Subcutaneous abdominal adipose tissue (tissue), 5 donors: ENCODE data around the gene NTSR2.

Experiments
- H3K27ac ChIP-seq: one replicate; pipeline ENCODE4 v1.7.0; 2013; ENCODE audit warnings: low read depth, mild to moderate bottlenecking, inconsistent platforms, low read length, moderate library complexity
- H3K27me3 ChIP-seq, 5 donors: one replicate each; pipeline ENCODE4 v1.7.0; 2013; ENCODE audit warnings: low read length in 5 of 5, inconsistent platforms in 1 of 5; ENCODE audit not compliant: control insufficient read depth in 5 of 5, insufficient read depth in 4 of 5
- H3K36me3 ChIP-seq, 5 donors: one replicate each; pipeline ENCODE4 v1.7.0; 2013; ENCODE audit warnings: low read length in 5 of 5; ENCODE audit not compliant: control insufficient read depth in 5 of 5, insufficient read depth in 5 of 5
- H3K4me1 ChIP-seq, 5 donors: one replicate each; pipeline ENCODE4 v1.7.0; 2013; ENCODE audit warnings: low read length in 5 of 5, mild to moderate bottlenecking in 3 of 5, moderate library complexity in 1 of 5; ENCODE audit not compliant: control insufficient read depth in 5 of 5, insufficient read depth in 5 of 5
- H3K4me3 ChIP-seq, 5 donors: one replicate each; pipeline ENCODE4 v1.7.0; 2013; ENCODE audit warnings: low read length in 5 of 5, low read depth in 1 of 5
- H3K9ac ChIP-seq, 5 donors: one replicate each; pipeline ENCODE4 v1.7.0; 2013; ENCODE audit warnings: low read length in 5 of 5, mild to moderate bottlenecking in 4 of 5, moderate library complexity in 3 of 5
- H3K9me3 ChIP-seq, 5 donors: one replicate each; pipeline ENCODE4 v1.7.0; 2013; ENCODE audit warnings: low read length in 5 of 5; ENCODE audit not compliant: control insufficient read depth in 5 of 5
- donor health status: healthy.
- donor health status: healthy.
- donor health status: healthy.
- donor health status: healthy.
- donor health status: healthy.

NTSR2 gene

GRCh38 chr2:11701206-11701605, 31.2 kb upstream of the NTSR2 start:
- no peaks in the 10 kb centered on the region for H3K9me3 ChIP-seq
- no peaks in the 10 kb centered on the region for H3K27me3 ChIP-seq
- peaks cover 0 to 34% (median 22%) of the 10 kb centered on the region in 5 donors for H3K4me1 ChIP-seq
- H3K4me3 ChIP-seq: no peak overlapping the region
- H3K27ac ChIP-seq: no peak overlapping the region
- H3K36me3 ChIP-seq: no peaks in the 10 kb centered on the region
- H3K9ac ChIP-seq: no peak overlapping the region

GRCh38 chr2:11699686-11700670, 30.0 kb upstream of the NTSR2 start:
- Histone ChIP-seq H3K4me1 (peaks cover 0 to 35% (median 22%) of the 10 kb centered on the region in 5 donors), H3K9me3 (no peaks in the 10 kb centered on the region), H3K27me3 (no peaks in the 10 kb centered on the region), H3K36me3 (no peaks in the 10 kb centered on the region), H3K27ac (no peak overlapping the region), H3K4me3 (no peak overlapping the region), H3K9ac (no peak overlapping the region)

- no peak overlapping the region for H3K4me3 ChIP-seq
Measured at GRCh38 chr2:11698009-11698922, 28.3 kb upstream of the NTSR2 start.

GRCh38 chr2:11697103-11697871, 27.3 kb upstream of the NTSR2 start:
- Histone ChIP-seq H3K27me3 (no peaks in the 10 kb centered on the region), H3K36me3 (no peaks in the 10 kb centered on the region), H3K9me3 (no peaks in the 10 kb centered on the region), H3K27ac (peak overlapping the region; percentile 86), H3K4me1 (peaks cover 0 to 46% (median 33%) of the 10 kb centered on the region in 5 donors), H3K9ac (no peak overlapping the region), H3K4me3 (no peak overlapping the region)

More at GRCh38 chr2:11698009-11698922, 28.3 kb upstream of the NTSR2 start:
- H3K27ac ChIP-seq: peak overlapping the region; percentile 86
- H3K27me3 ChIP-seq: no peaks in the 10 kb centered on the region
- H3K36me3 ChIP-seq: no peaks in the 10 kb centered on the region
- no peaks in the 10 kb centered on the region for H3K9me3 ChIP-seq
- H3K4me1 ChIP-seq: peaks cover 0 to 37% (median 25%) of the 10 kb centered on the region in 5 donors
- peak overlapping the region in 1 of 5 donors; percentile 44 for H3K9ac ChIP-seq

- Histone ChIP-seq H3K9ac (peak overlapping the region in 1 of 5 donors; percentile 23), H3K4me3 (no peak overlapping the region), H3K4me1 (peaks cover 0 to 48% (median 37%) of the 10 kb centered on the region in 5 donors), H3K36me3 (no peaks in the 10 kb centered on the region), H3K27ac (peak overlapping the region; percentile 86), H3K9me3 (no peaks in the 10 kb centered on the region), H3K27me3 (no peaks in the 10 kb centered on the region)
Measured at GRCh38 chr2:11696736-11697102, 26.7 kb upstream of the NTSR2 start.

GRCh38 chr2:11695576-11695975, 25.6 kb upstream of the NTSR2 start:
- no peaks in the 10 kb centered on the region for H3K27me3 ChIP-seq

GRCh38 chr2:11692966-11693521, 23.0 kb upstream of the NTSR2 start:
- H3K9ac ChIP-seq: peak overlapping the region in 1 of 5 donors; percentile 20
- no peaks in the 10 kb centered on the region for H3K9me3 ChIP-seq
- peak overlapping the region; percentile 71 for H3K27ac ChIP-seq
- H3K4me1 ChIP-seq: peaks cover 3 to 54% (median 39%) of the 10 kb centered on the region in 5 donors
- no peaks in the 10 kb centered on the region for H3K36me3 ChIP-seq
- no peaks in the 10 kb centered on the region for H3K27me3 ChIP-seq
- H3K4me3 ChIP-seq: no peak overlapping the region

More at GRCh38 chr2:11695576-11695975, 25.6 kb upstream of the NTSR2 start:
- Histone ChIP-seq H3K27ac (no peak overlapping the region), H3K4me1 (peaks cover 0 to 50% (median 37%) of the 10 kb centered on the region in 5 donors), H3K9me3 (no peaks in the 10 kb centered on the region), H3K4me3 (no peak overlapping the region), H3K36me3 (no peaks in the 10 kb centered on the region), H3K9ac (no peak overlapping the region)

GRCh38 chr2:11691076-11691660, 21.2 kb upstream of the NTSR2 start:
- Histone ChIP-seq H3K27me3 (no peaks in the 10 kb centered on the region), H3K9me3 (no peaks in the 10 kb centered on the region), H3K9ac (peak overlapping the region in 1 of 5 donors; percentile 20), H3K4me1 (peaks cover 3 to 43% (median 33%) of the 10 kb centered on the region in 5 donors), H3K4me3 (no peak overlapping the region), H3K36me3 (no peaks in the 10 kb centered on the region), H3K27ac (peak overlapping the region; percentile 65)
